Sigmoid colon (tissue), 4 donors: ENCODE results near the gene POLG.

Experiments used
- EP300 ChIP-seq, 4 donors: sonication (generic); formaldehyde crosslinking; IDR thresholded peaks; one replicate each; pipeline ENCODE4 v1.6.1; 2017; ENCODE audit warnings: antibody characterized with exemption in 4 of 4
- POLR2A ChIP-seq, 2 donors: fragments of 450-650 bp; IDR thresholded peaks; one replicate each; pipeline ENCODE4 v1.6.1; 2016; ENCODE audit warnings: antibody characterized with exemption in 2 of 2, mild to moderate bottlenecking in 2 of 2, moderate library complexity in 2 of 2
- POLR2AphosphoS5 ChIP-seq, 4 donors: sonication (generic); formaldehyde crosslinking; IDR thresholded peaks; one replicate each; pipeline ENCODE4 v1.6.1; 2017; ENCODE audit warnings: antibody characterized with exemption in 4 of 4
- TF ChIP-seq, protein P1 (sequence below), 4 experiments: fragments of 450-650 bp in 3 of 4; fragments of 200-600 bp in 1 of 4; IDR thresholded peaks; one replicate each; pipeline ENCODE4 v1.5.1; 2016 to 2019; ENCODE audit warnings: antibody characterized with exemption in 4 of 4, mild to moderate bottlenecking in 3 of 4, moderate library complexity in 2 of 4

GRCh38 chr15:89308236-89308635 is 26.4 kb downstream of the POLG start:
- TF ChIP-seq, protein P1, sequence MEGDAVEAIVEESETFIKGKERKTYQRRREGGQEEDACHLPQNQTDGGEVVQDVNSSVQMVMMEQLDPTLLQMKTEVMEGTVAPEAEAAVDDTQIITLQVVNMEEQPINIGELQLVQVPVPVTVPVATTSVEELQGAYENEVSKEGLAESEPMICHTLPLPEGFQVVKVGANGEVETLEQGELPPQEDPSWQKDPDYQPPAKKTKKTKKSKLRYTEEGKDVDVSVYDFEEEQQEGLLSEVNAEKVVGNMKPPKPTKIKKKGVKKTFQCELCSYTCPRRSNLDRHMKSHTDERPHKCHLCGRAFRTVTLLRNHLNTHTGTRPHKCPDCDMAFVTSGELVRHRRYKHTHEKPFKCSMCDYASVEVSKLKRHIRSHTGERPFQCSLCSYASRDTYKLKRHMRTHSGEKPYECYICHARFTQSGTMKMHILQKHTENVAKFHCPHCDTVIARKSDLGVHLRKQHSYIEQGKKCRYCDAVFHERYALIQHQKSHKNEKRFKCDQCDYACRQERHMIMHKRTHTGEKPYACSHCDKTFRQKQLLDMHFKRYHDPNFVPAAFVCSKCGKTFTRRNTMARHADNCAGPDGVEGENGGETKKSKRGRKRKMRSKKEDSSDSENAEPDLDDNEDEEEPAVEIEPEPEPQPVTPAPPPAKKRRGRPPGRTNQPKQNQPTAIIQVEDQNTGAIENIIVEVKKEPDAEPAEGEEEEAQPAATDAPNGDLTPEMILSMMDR (IDR thresholded peaks at IDR 0.05), result no peak
- no peak for TF ChIP-seq POLR2A (IDR thresholded peaks at IDR 0.05)
- TF ChIP-seq EP300 (IDR thresholded peaks at IDR 0.05), result no peak
- TF ChIP-seq POLR2AphosphoS5 (IDR thresholded peaks at IDR 0.05), result no peak
